ENCODE data around the gene POLR2A. TPM values are rescaled to one million over a fixed set of nuclear protein-coding genes. Genes with fewer than 3 reads are reported as not detected.
A peak's percentile ranks its signal among the peaks of the same experiment; 100 is the strongest.

Gene POLR2A
- 10 to 100 TPM; 29.5 to 66.4 (median 46.9) TPM for total RNA-seq

- Histone ChIP-seq H3K9me3 (no peaks in the 10 kb centered on the region), H3K36me3 (no peaks in the 10 kb centered on the region), H3K4me1 (peaks cover 57 to 81% (median 80%) of the 10 kb centered on the region in 4 donors), H3K27me3 (peaks cover 0 to 3% (median 0%) of the 10 kb centered on the region in 4 donors), H3K27ac (replicated peaks in 1 of 4) (peak within 1 kb of the TSS; percentile 100), H3K4me3 (peak within 1 kb of the TSS; percentile 52 to 92 (median 70))
- intact Hi-C loops (cut with DNase I): loop anchor here (2.0 kb wide), 1 partner anchor 75 kb away; the partner anchor contains the start of gene TNFSF13
- under 1% methylated on average over 55 of the region's 64 CpGs for WGBS
- TF ChIP-seq CTCF (IDR thresholded peaks at IDR 0.05): peak in 1 of 3 experiments; percentile 12
- TF ChIP-seq POLR2A (IDR thresholded peaks at IDR 0.05; ENCODE audit: low read depth): peak; percentile 100
- TF ChIP-seq POLR2AphosphoS5 (IDR thresholded peaks at IDR 0.05): peak; percentile 99 to 100
- TF ChIP-seq EP300 (IDR thresholded peaks at IDR 0.05): no peak
- DNase-seq (ENCODE audit: extremely low spot score): peak; percentile 99
These were observed at the start of gene POLR2A for GRCh38 chr17:7484067-7484918. Gene POLR2A, plus strand, starts transcription at chr17:7484366.

- TF ChIP-seq EP300 (IDR thresholded peaks at IDR 0.05) (no peak), CTCF (IDR thresholded peaks at IDR 0.05) (peak in 1 of 3 experiments; percentile 5)
- no peak for DNase-seq (ENCODE audit: extremely low spot score)
- peak overlapping the region; percentile 27 to 64 (median 54) for H3K27ac ChIP-seq (replicated peaks in 1 of 4)
- H3K4me1 ChIP-seq: peaks cover 57 to 63% (median 61%) of the 10 kb centered on the region in 4 donors
- intact Hi-C loops (cut with DNase I): loop anchor here (2.0 to 5.0 kb wide), 4 partner anchors 31 to 121 kb away; partner anchors contain the start of genes TMEM256 and TNFSF13
- no peaks in the 10 kb centered on the region for H3K36me3 ChIP-seq
- peak overlapping the region; percentile 41 to 62 (median 46) for H3K4me3 ChIP-seq
- H3K9me3 ChIP-seq: no peaks in the 10 kb centered on the region
- 15% methylated on average over 34 of the region's 49 CpGs for WGBS
- H3K27me3 ChIP-seq: peaks cover 0 to 82% (median 32%) of the 10 kb centered on the region in 4 donors
These were observed 48.2 kb upstream of the POLR2A start for GRCh38 chr17:7435676-7436555.

GRCh38 chr17:7436556-7437368 lies 47.4 kb upstream of the POLR2A start:
- Histone ChIP-seq H3K27me3 (peaks cover 0 to 90% (median 37%) of the 10 kb centered on the region in 4 donors), H3K27ac (replicated peaks in 1 of 4) (peak overlapping the region; percentile 59 to 75 (median 66))
- WGBS: 20% methylated on average over 27 of the region's 92 CpGs

More at GRCh38 chr17:7436556-7437368, 47.4 kb upstream of the POLR2A start:
- Histone ChIP-seq H3K36me3 (no peaks in the 10 kb centered on the region), H3K4me3 (peak overlapping the region; percentile 41 to 62 (median 46)), H3K4me1 (peaks cover 57 to 71% (median 67%) of the 10 kb centered on the region in 4 donors), H3K9me3 (no peaks in the 10 kb centered on the region)
- no peak for DNase-seq (ENCODE audit: extremely low spot score)
- intact Hi-C loops (cut with DNase I): loop anchor here (2.0 to 5.0 kb wide), 4 partner anchors 32 to 121 kb away; partner anchors contain the start of genes TMEM256 and TNFSF13
- TF ChIP-seq EP300 (IDR thresholded peaks at IDR 0.05) (no peak), CTCF (IDR thresholded peaks at IDR 0.05) (peak; percentile 92 to 96 (median 93)), POLR2AphosphoS5 (IDR thresholded peaks at IDR 0.05) (peak; percentile 54 to 58)
